Suprapubic skin (tissue), 4 donors: ENCODE measurements around the gene TPD52L3. TPM values are rescaled to one million over a fixed set of nuclear protein-coding genes. Genes with fewer than 3 reads are reported as not detected.

ENCODE experiments used
- DNase-seq, 2 donors: peaks; one replicate each; pipeline ENCODE4 v3.0.0-alpha.2; 2019; ENCODE audit warnings: low spot score in 2 of 2
- H3K27ac ChIP-seq: fragments of 200-600 bp; sonication (generic); one replicate; pipeline ENCODE4 v1.5.1; 2019
- H3K27me3 ChIP-seq: fragments of 200-600 bp; sonication (generic); one replicate; pipeline ENCODE4 v1.5.1; 2019
- H3K36me3 ChIP-seq: fragments of 200-600 bp; sonication (generic); one replicate; pipeline ENCODE4 v1.5.1; 2019
- H3K4me1 ChIP-seq: fragments of 200-600 bp; sonication (generic); one replicate; pipeline ENCODE4 v1.5.1; 2019
- H3K4me3 ChIP-seq: fragments of 200-600 bp; sonication (generic); one replicate; pipeline ENCODE4 v1.5.1; 2019; ENCODE audit warnings: mild to moderate bottlenecking
- H3K9me3 ChIP-seq: fragments of 200-600 bp; sonication (generic); one replicate; pipeline ENCODE4 v1.5.1; 2019
- CTCF ChIP-seq, 2 donors: fragments of 200-600 bp in 1 of 2; fragments of 450-650 bp in 1 of 2; sonication (generic) in 1 of 2; IDR thresholded peaks; one replicate each; pipeline ENCODE4 v1.5.1; 2016 to 2019; ENCODE audit warnings: antibody characterized with exemption in 2 of 2, mild to moderate bottlenecking in 1 of 2, moderate library complexity in 1 of 2
- EP300 ChIP-seq: sonication (generic); formaldehyde crosslinking; IDR thresholded peaks from one replicate; pipeline ENCODE4 v1.6.1; 2017; ENCODE audit warnings: antibody characterized with exemption
- POLR2A ChIP-seq, 2 donors: fragments of 450-650 bp; IDR thresholded peaks; one replicate each; pipeline ENCODE4 v1.6.1; 2017; ENCODE audit warnings: antibody characterized with exemption in 2 of 2, mild to moderate bottlenecking in 2 of 2, moderate library complexity in 2 of 2
- POLR2AphosphoS5 ChIP-seq, 3 donors: sonication (generic); formaldehyde crosslinking; IDR thresholded peaks; one replicate each; pipeline ENCODE4 v1.6.1; 2017; ENCODE audit warnings: antibody characterized with exemption in 3 of 3
- WGBS: methylation state at CpG from one replicate; pipeline ENCODE4 v1.1.5; 2018; 5-methylcytosine and 5-hydroxymethylcytosine counted together
- total RNA-seq, 4 donors: library from RNA; depleted of rRNA; stranded (reverse); fragments of >200 nt; gene quantifications; one replicate each; pipeline ENCODE4 v1.1.0, GENCODE V29; 2016

Gene TPD52L3
- total RNA-seq, 4 donors from 2014 or later, result not detected

GRCh38 chr9:6307551-6308096 is 20.6 kb upstream of the TPD52L3 start:
- DNase-seq, result no peak
- H3K9me3 ChIP-seq, result no peaks in the 10 kb centered on the region
- no peaks in the 10 kb centered on the region for H3K4me1 ChIP-seq
- TF ChIP-seq POLR2AphosphoS5 (IDR thresholded peaks at IDR 0.05), result no peak
- TF ChIP-seq CTCF (IDR thresholded peaks at IDR 0.05), result no peak
- no peak for TF ChIP-seq POLR2A (IDR thresholded peaks at IDR 0.05)
- TF ChIP-seq EP300, result no peak
- H3K27ac ChIP-seq, result no peak overlapping the region
- no peaks in the 10 kb centered on the region for H3K27me3 ChIP-seq
- no peaks in the 10 kb centered on the region for H3K36me3 ChIP-seq
- 86% methylated on average over 1 of the region's 1 CpG for WGBS
- H3K4me3 ChIP-seq, result no peak overlapping the region

GRCh38 chr9:6330958-6331634 is 2.9 kb downstream of the TPD52L3 start:
- Histone ChIP-seq H3K4me1 (no peaks in the 10 kb centered on the region), H3K27ac (no peak overlapping the region), H3K9me3 (peaks cover 7% of the 10 kb centered on the region), H3K27me3 (no peaks in the 10 kb centered on the region), H3K4me3 (no peak overlapping the region), H3K36me3 (no peaks in the 10 kb centered on the region)
- DNase-seq, result no peak
- no peak for TF ChIP-seq POLR2A (IDR thresholded peaks at IDR 0.05)
- TF ChIP-seq EP300, result no peak
- no peak for TF ChIP-seq POLR2AphosphoS5 (IDR thresholded peaks at IDR 0.05)
- no peak for TF ChIP-seq CTCF (IDR thresholded peaks at IDR 0.05)
- 83% methylated on average over 4 of the region's 4 CpGs for WGBS

GRCh38 chr9:6334305-6334704 is 6.1 kb downstream of the TPD52L3 start:
- Histone ChIP-seq H3K4me1 (no peaks in the 10 kb centered on the region), H3K27me3 (no peaks in the 10 kb centered on the region), H3K4me3 (no peak overlapping the region), H3K9me3 (peaks cover 7% of the 10 kb centered on the region), H3K36me3 (no peaks in the 10 kb centered on the region), H3K27ac (no peak overlapping the region)
- DNase-seq, result no peak
- TF ChIP-seq EP300 (no peak), CTCF (IDR thresholded peaks at IDR 0.05) (no peak), POLR2A (IDR thresholded peaks at IDR 0.05) (no peak), POLR2AphosphoS5 (IDR thresholded peaks at IDR 0.05) (no peak)

GRCh38 chr9:6348766-6349165 is 20.6 kb downstream of the TPD52L3 start:
- no peak for DNase-seq
- H3K4me1 ChIP-seq, result no peaks in the 10 kb centered on the region
- H3K4me3 ChIP-seq, result no peak overlapping the region
- H3K27ac ChIP-seq, result no peak overlapping the region
- H3K36me3 ChIP-seq, result no peaks in the 10 kb centered on the region
- H3K9me3 ChIP-seq, result no peaks in the 10 kb centered on the region
- TF ChIP-seq CTCF (IDR thresholded peaks at IDR 0.05) (no peak), POLR2AphosphoS5 (IDR thresholded peaks at IDR 0.05) (no peak)
- no peaks in the 10 kb centered on the region for H3K27me3 ChIP-seq
- WGBS, result 70% methylated on average over 3 of the region's 3 CpGs

- Histone ChIP-seq H3K36me3 (no peaks in the 10 kb centered on the region), H3K27ac (no peak overlapping the region), H3K27me3 (no peaks in the 10 kb centered on the region), H3K9me3 (no peaks in the 10 kb centered on the region), H3K4me3 (no peak overlapping the region), H3K4me1 (no peaks in the 10 kb centered on the region)
- TF ChIP-seq POLR2AphosphoS5 (IDR thresholded peaks at IDR 0.05) (no peak), CTCF (IDR thresholded peaks at IDR 0.05) (no peak), EP300 (no peak), POLR2A (IDR thresholded peaks at IDR 0.05) (no peak)
- DNase-seq, result no peak
Measured at GRCh38 chr9:6351737-6352136, 23.6 kb downstream of the TPD52L3 start.
